NCI-H1436 (cell line): Measurements from ENCODE around the gene CCNK.

Source experiments
- DNase-seq: peaks from one replicate; lab custom pipeline; 2025; lab: John Stamatoyannopoulos, UW

CCNK gene

GRCh38 chr14:99507860-99508640 is 26.8 kb downstream of the CCNK start:
- DNase-seq = no peak

- DNase-seq = no peak
These were observed 27.9 kb downstream of the CCNK start for GRCh38 chr14:99508896-99509629.

- DNase-seq = no peak
These were observed 28.8 kb downstream of the CCNK start for GRCh38 chr14:99509871-99510555.

- DNase-seq = no peak
These were observed 29.4 kb downstream of the CCNK start for GRCh38 chr14:99510556-99511139.

- no peak for DNase-seq
These were observed 30.4 kb downstream of the CCNK start for GRCh38 chr14:99511421-99512109.

- no peak for DNase-seq
These were observed 30.9 kb downstream of the CCNK start for GRCh38 chr14:99512110-99512449.

- DNase-seq = no peak
These were observed 31.5 kb downstream of the CCNK start for GRCh38 chr14:99512571-99513182.

GRCh38 chr14:99513183-99513694 is 32.0 kb downstream of the CCNK start:
- no peak for DNase-seq

GRCh38 chr14:99513946-99514551 is 32.8 kb downstream of the CCNK start:
- no peak for DNase-seq

GRCh38 chr14:99514552-99515300 is 33.5 kb downstream of the CCNK start:
- DNase-seq = no peak

GRCh38 chr14:99515301-99516155 is 34.3 kb downstream of the CCNK start:
- DNase-seq = no peak

- no peak for DNase-seq
These were observed 35.1 kb downstream of the CCNK start for GRCh38 chr14:99516156-99516870.

- DNase-seq = no peak
These were observed 35.8 kb downstream of the CCNK start for GRCh38 chr14:99516871-99517642.

- DNase-seq = no peak
These were observed 36.6 kb downstream of the CCNK start for GRCh38 chr14:99517643-99518381.

- peak; percentile 49 for DNase-seq
These were observed 37.5 kb downstream of the CCNK start for GRCh38 chr14:99518441-99519346.

GRCh38 chr14:99519347-99519881 is 38.2 kb downstream of the CCNK start:
- DNase-seq = no peak
